ENCODE results near the gene ARMC2. TPM values are rescaled to one million over a fixed set of nuclear protein-coding genes. Genes with fewer than 3 reads are reported as not detected.

The ARMC2 gene
- total RNA-seq, 2 donors from 2014 or later = 0.66 to 1.6 TPM

GRCh38 chr6:108806171-108806570, 42.1 kb upstream of the ARMC2 start:
- intact Hi-C loops (cut with DNase I) = no loop called here

GRCh38 chr6:108806665-108807064, 41.6 kb upstream of the ARMC2 start:
- Histone ChIP-seq H3K27me3 (no peaks in the 10 kb centered on the region), H3K4me3 (no peak overlapping the region), H3K36me3 (replicated peaks in 1 of 2; ENCODE audit: insufficient read depth in 1 of 2, low read depth in 2 of 2) (no peaks in the 10 kb centered on the region), H3K4me1 (peaks cover 80% of the 10 kb centered on the region), H3K9me3 (no peaks in the 10 kb centered on the region), H3K27ac (no peak overlapping the region)
- WGBS, 2 donors = 76 to 85% methylated on average over 4 of the region's 4 CpGs
- ATAC-seq = no peak
- no peak for TF ChIP-seq POLR2A (IDR thresholded peaks at IDR 0.05)
- TF ChIP-seq CTCF (IDR thresholded peaks at IDR 0.05) = no peak
- no peak for DNase-seq
- intact Hi-C loops (cut with DNase I) = no loop called here

More at GRCh38 chr6:108806171-108806570, 42.1 kb upstream of the ARMC2 start:
- H3K4me3 ChIP-seq = no peak overlapping the region
- H3K36me3 ChIP-seq (replicated peaks in 1 of 2; ENCODE audit: insufficient read depth in 1 of 2, low read depth in 2 of 2) = no peaks in the 10 kb centered on the region
- TF ChIP-seq CTCF (IDR thresholded peaks at IDR 0.05) = no peak
- no peak for TF ChIP-seq POLR2A (IDR thresholded peaks at IDR 0.05)
- no peak for ATAC-seq
- H3K27ac ChIP-seq = peak overlapping the region in 1 of 4 donors; percentile 47
- DNase-seq = no peak
- H3K9me3 ChIP-seq = no peaks in the 10 kb centered on the region
- WGBS, 2 donors = 10 to 30% methylated on average over 3 of the region's 3 CpGs
- peaks cover 75% of the 10 kb centered on the region for H3K4me1 ChIP-seq
- H3K27me3 ChIP-seq = no peaks in the 10 kb centered on the region

- WGBS, 2 donors = 53 to 55% methylated on average over 3 of the region's 3 CpGs
- H3K27ac ChIP-seq = peak overlapping the region in 1 of 4 donors; percentile 28
- H3K4me3 ChIP-seq = no peak overlapping the region
- peaks cover 80% of the 10 kb centered on the region for H3K4me1 ChIP-seq
- DNase-seq (no peak), ATAC-seq (no peak)
- no peaks in the 10 kb centered on the region for H3K27me3 ChIP-seq
- intact Hi-C loops (cut with DNase I) = no loop called here
- H3K9me3 ChIP-seq = no peaks in the 10 kb centered on the region
- no peak for TF ChIP-seq POLR2A (IDR thresholded peaks at IDR 0.05)
- TF ChIP-seq CTCF (IDR thresholded peaks at IDR 0.05) = no peak
- no peaks in the 10 kb centered on the region for H3K36me3 ChIP-seq (replicated peaks in 1 of 2; ENCODE audit: insufficient read depth in 1 of 2, low read depth in 2 of 2)
Measured at GRCh38 chr6:108807928-108808327, 40.3 kb upstream of the ARMC2 start.

GRCh38 chr6:108809211-108809610, 39.0 kb upstream of the ARMC2 start:
- intact Hi-C loops (cut with DNase I) = no loop called here
- Histone ChIP-seq H3K9me3 (no peaks in the 10 kb centered on the region), H3K4me3 (no peak overlapping the region), H3K27ac (peak overlapping the region in 2 of 4 donors; percentile 85 to 86), H3K27me3 (no peaks in the 10 kb centered on the region), H3K36me3 (replicated peaks in 1 of 2; ENCODE audit: insufficient read depth in 1 of 2, low read depth in 2 of 2) (no peaks in the 10 kb centered on the region), H3K4me1 (peaks cover 74% of the 10 kb centered on the region)
- WGBS, 2 donors = 91 to 100% methylated on average over 2 of the region's 2 CpGs
- no peak for ATAC-seq
- TF ChIP-seq CTCF (IDR thresholded peaks at IDR 0.05) (no peak), POLR2A (IDR thresholded peaks at IDR 0.05) (no peak)
- no peak for DNase-seq

- peak; percentile 86 for ATAC-seq
- Histone ChIP-seq H3K4me3 (no peak overlapping the region), H3K9me3 (no peaks in the 10 kb centered on the region), H3K27me3 (no peaks in the 10 kb centered on the region), H3K27ac (peak overlapping the region in 3 of 4 donors; percentile 53 to 86 (median 85)), H3K36me3 (replicated peaks in 1 of 2; ENCODE audit: insufficient read depth in 1 of 2, low read depth in 2 of 2) (no peaks in the 10 kb centered on the region), H3K4me1 (peaks cover 64% of the 10 kb centered on the region)
- TF ChIP-seq POLR2A (IDR thresholded peaks at IDR 0.05) (no peak), CTCF (IDR thresholded peaks at IDR 0.05) (no peak)
- DNase-seq = no peak
- WGBS, 2 donors = 17 to 31% methylated on average over 1 of the region's 1 CpG
- intact Hi-C loops (cut with DNase I) = no loop called here
Measured at GRCh38 chr6:108810057-108810643, 38.1 kb upstream of the ARMC2 start.
